SK-N-SH (cell line): Measurements from ENCODE around the gene EAF1.

ENCODE experiments used
- EP300 ChIP-seq, 2 experiments: IDR thresholded peaks; 2 replicates each; pipeline versions ENCODE4 v1.4.0 to v1.6.1; 2012; ENCODE audit warnings: borderline replicate concordance in 1 of 2, low read depth in 1 of 2, low read length in 1 of 2
- GABPA ChIP-seq: IDR thresholded peaks from 2 replicates; pipeline ENCODE4 v1.4.0; 2012; ENCODE audit warnings: low read depth, mild to moderate bottlenecking
- GATA2 ChIP-seq: sonication (generic); formaldehyde crosslinking; IDR thresholded peaks from 2 replicates; pipeline ENCODE4 v1.5.0; 2020; ENCODE audit warnings: mild to moderate bottlenecking, missing genetic modification reagents
- JUND ChIP-seq: IDR thresholded peaks from 2 replicates; pipeline ENCODE4 v1.4.0; 2012
- MEF2A ChIP-seq: IDR thresholded peaks from 2 replicates; pipeline ENCODE4 v1.4.0; 2012; ENCODE audit warnings: low read depth, borderline replicate concordance
- POLR2AphosphoS5 ChIP-seq: IDR thresholded peaks from 2 replicates; pipeline ENCODE4 v1.6.1; 2012; ENCODE audit warnings: low read depth, low read length
- RAD21 ChIP-seq: IDR thresholded peaks from 2 replicates; pipeline ENCODE4 v1.6.1; 2012; ENCODE audit warnings: mild to moderate bottlenecking, low read length
- SIN3A ChIP-seq: IDR thresholded peaks from 2 replicates; pipeline ENCODE4 v1.6.1; 2012; ENCODE audit warnings: low read depth, mild to moderate bottlenecking, low read length, moderate library complexity, borderline replicate concordance
- TCF12 ChIP-seq: IDR thresholded peaks from 2 replicates; pipeline ENCODE4 v1.4.0; 2012
- TF ChIP-seq, protein P1 (sequence below): fragments of 200-600 bp; sonication (generic); IDR thresholded peaks from 2 replicates; pipeline ENCODE4 v1.6.1; 2017; ENCODE audit warnings: antibody characterized with exemption, mild to moderate bottlenecking, moderate library complexity
- TF ChIP-seq, protein P2 (sequence below): IDR thresholded peaks from 2 replicates; pipeline ENCODE4 v1.4.0; 2012; ENCODE audit warnings: low read depth

DNA sequence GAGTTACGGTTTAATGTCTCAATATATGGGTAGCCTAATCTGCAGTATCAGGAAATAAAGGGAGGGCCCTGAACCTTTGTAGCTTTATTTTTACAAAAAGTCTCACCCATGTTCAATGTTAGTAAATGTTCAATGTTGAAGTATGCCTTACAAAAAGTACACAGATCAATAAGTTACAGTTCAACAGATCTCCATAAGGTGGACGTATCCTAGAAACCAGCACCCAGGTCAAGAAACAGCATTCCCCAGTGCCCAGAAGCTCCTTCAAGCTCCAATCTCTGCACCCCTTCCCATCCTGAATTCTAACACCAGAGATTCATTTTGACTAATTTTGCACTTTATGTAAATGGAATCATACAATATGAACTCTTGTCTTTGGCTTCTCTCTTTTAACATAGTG is 62.8 kb downstream of the EAF1 start:
- TF ChIP-seq GABPA, result no peak
- TF ChIP-seq, protein P1, sequence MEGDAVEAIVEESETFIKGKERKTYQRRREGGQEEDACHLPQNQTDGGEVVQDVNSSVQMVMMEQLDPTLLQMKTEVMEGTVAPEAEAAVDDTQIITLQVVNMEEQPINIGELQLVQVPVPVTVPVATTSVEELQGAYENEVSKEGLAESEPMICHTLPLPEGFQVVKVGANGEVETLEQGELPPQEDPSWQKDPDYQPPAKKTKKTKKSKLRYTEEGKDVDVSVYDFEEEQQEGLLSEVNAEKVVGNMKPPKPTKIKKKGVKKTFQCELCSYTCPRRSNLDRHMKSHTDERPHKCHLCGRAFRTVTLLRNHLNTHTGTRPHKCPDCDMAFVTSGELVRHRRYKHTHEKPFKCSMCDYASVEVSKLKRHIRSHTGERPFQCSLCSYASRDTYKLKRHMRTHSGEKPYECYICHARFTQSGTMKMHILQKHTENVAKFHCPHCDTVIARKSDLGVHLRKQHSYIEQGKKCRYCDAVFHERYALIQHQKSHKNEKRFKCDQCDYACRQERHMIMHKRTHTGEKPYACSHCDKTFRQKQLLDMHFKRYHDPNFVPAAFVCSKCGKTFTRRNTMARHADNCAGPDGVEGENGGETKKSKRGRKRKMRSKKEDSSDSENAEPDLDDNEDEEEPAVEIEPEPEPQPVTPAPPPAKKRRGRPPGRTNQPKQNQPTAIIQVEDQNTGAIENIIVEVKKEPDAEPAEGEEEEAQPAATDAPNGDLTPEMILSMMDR, result no peak
- TF ChIP-seq EP300 (IDR thresholded peaks at IDR 0.05; ENCODE audit: borderline replicate concordance in 1 of 2, low read depth in 1 of 2, low read length in 1 of 2), result no peak
- TF ChIP-seq RAD21, result no peak
- no peak for TF ChIP-seq MEF2A
- TF ChIP-seq JUND, result no peak
- no peak for TF ChIP-seq POLR2AphosphoS5
- TF ChIP-seq SIN3A, result no peak
- TF ChIP-seq TCF12, result no peak
- TF ChIP-seq, protein P2, sequence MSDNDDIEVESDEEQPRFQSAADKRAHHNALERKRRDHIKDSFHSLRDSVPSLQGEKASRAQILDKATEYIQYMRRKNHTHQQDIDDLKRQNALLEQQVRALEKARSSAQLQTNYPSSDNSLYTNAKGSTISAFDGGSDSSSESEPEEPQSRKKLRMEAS, result no peak
- TF ChIP-seq GATA2 (CRISPR knock-in tag), result no peak
